K562 (cell line): Measurements from ENCODE around the gene FASTK. TPM values are rescaled to one million over a fixed set of nuclear protein-coding genes. Genes with fewer than 3 reads are reported as not detected.

ENCODE experiments used
- ATAC-seq: fragments of 200-7000 bp; cut with Tn5 transposase; 3 replicates; pipeline ENCODE4 v1.9.1; 2020; ENCODE audit warnings: moderate library complexity
- BruUV-seq: library from RNA; stranded (reverse); fragments of 400-500 nt; replicated peaks from 2 replicates; lab custom pipeline; 2021; lab: Mats Ljungman, UMichigan
- CTCF ChIA-PET: fragments of 300-600 bp; formaldehyde crosslinking; extraction: SDS; loops from one replicate; lab custom pipeline; 2021; ENCODE audit warnings: low intra/inter-chr PET ratio; lab: Yijun Ruan, JAX
- POLR2A ChIA-PET: fragments of 300-600, 350-650 bp; sonication (Branson Sonifier 250); formaldehyde crosslinking; extraction: SDS; loops from one replicate; lab custom pipeline; 2021; ENCODE audit warnings: antibody characterized with exemption, inconsistent platforms; lab: Yijun Ruan, JAX
- DNase-seq, 4 experiments: peaks; one replicate each; pipeline versions ENCODE4 v3.0.0 to v3.0.0-alpha.2; 2011 to 2018; ENCODE audit warnings: low spot score in 3 of 4, mixed read lengths in 3 of 4; ENCODE audit errors: extremely low read depth in 1 of 4
- FAIRE-seq: peaks from 2 replicates; lab custom pipeline; 2011; peaks lifted over from hg19 to GRCh38; lab: Jason Lieb, UNC
- H2AFZ ChIP-seq: 2 replicates; pipeline ENCODE4 v1.6.0; 2011; ENCODE audit warnings: low read depth, low read length, control low read depth, inconsistent platforms
- H3K27ac ChIP-seq: fragments of 200-600 bp; 3 replicates; pipeline ENCODE4 v1.8.0; 2011; ENCODE audit warnings: low read depth, mild to moderate bottlenecking, control low read depth, inconsistent platforms, low read length, moderate library complexity, mixed read lengths; ENCODE audit errors: extremely low read depth
- H3K27me3 ChIP-seq, 2 experiments: fragments of 300-600 bp in 1 of 2; 2 replicates in 1 of 2; 3 replicates in 1 of 2; pipeline versions ENCODE4 v1.6.0 to v1.8.0; 2011; ENCODE audit warnings: inconsistent platforms in 2 of 2, low read length in 2 of 2, mild to moderate bottlenecking in 1 of 2, mixed read lengths in 1 of 2, moderate library complexity in 1 of 2; ENCODE audit not compliant: control insufficient read depth in 2 of 2, insufficient read depth in 2 of 2
- H3K36me3 ChIP-seq: fragments of 300-600 bp; 3 replicates; pipeline ENCODE4 v1.8.0; 2011; ENCODE audit warnings: mild to moderate bottlenecking, low read length, inconsistent platforms; ENCODE audit not compliant: control insufficient read depth, insufficient read depth
- H3K4me1 ChIP-seq, 2 experiments: fragments of 200-600 bp in 1 of 2; replicated peaks in 1 of 2; 2 replicates in 1 of 2; 3 replicates in 1 of 2; pipeline versions ENCODE4 v1.5.1 to v1.8.0; 2011; ENCODE audit warnings: inconsistent platforms in 2 of 2, low read length in 2 of 2, mild to moderate bottlenecking in 1 of 2, mixed read lengths in 1 of 2, moderate library complexity in 1 of 2; ENCODE audit not compliant: control insufficient read depth in 2 of 2, insufficient read depth in 2 of 2
- H3K4me2 ChIP-seq: 2 replicates; pipeline ENCODE4 v1.6.1; 2011; ENCODE audit warnings: low read length, control low read depth, inconsistent platforms, mixed read lengths; ENCODE audit not compliant: insufficient read depth
- H3K4me3 ChIP-seq: fragments of 200-600 bp; sonication (generic), shearing (Covaris generic); 2 replicates; pipeline ENCODE4 v1.5.1; 2016; ENCODE audit warnings: control low read depth, inconsistent platforms
- H3K79me2 ChIP-seq: fragments of 200-600 bp; 3 replicates; pipeline ENCODE4 v1.8.0; 2011; ENCODE audit warnings: low read length, inconsistent platforms; ENCODE audit not compliant: control insufficient read depth, insufficient read depth
- H3K9ac ChIP-seq, 2 experiments: 2 replicates each; pipeline versions ENCODE4 v1.6.0 to v1.6.1; 2011; ENCODE audit warnings: low read depth in 2 of 2, low read length in 2 of 2, control low read depth in 1 of 2, inconsistent platforms in 1 of 2, mild to moderate bottlenecking in 1 of 2, mixed read lengths in 1 of 2; ENCODE audit not compliant: insufficient read depth in 1 of 2
- H3K9me1 ChIP-seq: one replicate; pipeline ENCODE4 v1.6.0; 2011; ENCODE audit warnings: inconsistent platforms, mild to moderate bottlenecking, low read length, moderate library complexity; ENCODE audit not compliant: control insufficient read depth, insufficient read depth
- H3K9me3 ChIP-seq: replicated peaks from 2 replicates; pipeline ENCODE4 v1.5.1; 2011; ENCODE audit warnings: low read depth, low read length, inconsistent platforms; ENCODE audit not compliant: control insufficient read depth, insufficient read depth
- H4K20me1 ChIP-seq: replicated peaks from 2 replicates; pipeline ENCODE4 v1.6.1; 2011; ENCODE audit warnings: low read length, inconsistent platforms, mixed read lengths; ENCODE audit not compliant: control insufficient read depth, insufficient read depth
- CCAR2 ChIP-seq: fragments of 200-400 bp; formaldehyde crosslinking; IDR thresholded peaks from 2 replicates; pipeline ENCODE4 v1.6.1; 2017; ENCODE audit warnings: mild to moderate bottlenecking, low read depth, low read length
- CTCFL ChIP-seq: IDR thresholded peaks from 2 replicates; pipeline ENCODE4 v1.6.1; 2011; ENCODE audit warnings: borderline replicate concordance, low read depth, mild to moderate bottlenecking, moderate library complexity, low read length; ENCODE audit not compliant: insufficient read depth, poor library complexity, severe bottlenecking
- DDX20 ChIP-seq: fragments of 450-650 bp; IDR thresholded peaks from 2 replicates; pipeline ENCODE4 v1.6.1; 2016; ENCODE audit warnings: missing genetic modification characterization, low read depth, mild to moderate bottlenecking, missing compliant biosample characterization, moderate library complexity
- FOXP1 ChIP-seq: sonication (generic); formaldehyde crosslinking; IDR thresholded peaks from 2 replicates; pipeline ENCODE4 v1.8.0; 2022; ENCODE audit warnings: mild to moderate bottlenecking, missing genetic modification reagents
- GABPB2 ChIP-seq: fragments of 250-450 bp; sonication (Bioruptor Pico); conservative IDR thresholded peaks from 2 replicates; pipeline ENCODE4 v1.5.1; 2021; ENCODE audit warnings: mild to moderate bottlenecking
- NR3C1 ChIP-seq: sonication (generic); formaldehyde crosslinking; IDR thresholded peaks from 2 replicates; pipeline ENCODE4 v1.8.1; 2022; ENCODE audit warnings: missing genetic modification reagents
- POLR2G ChIP-seq: fragments of 200-400 bp; formaldehyde crosslinking; IDR thresholded peaks from 2 replicates; pipeline ENCODE4 v1.6.1; 2017; ENCODE audit warnings: low read depth, mild to moderate bottlenecking, antibody characterized with exemption, low read length, moderate library complexity
- RBFOX2 ChIP-seq: fragments of 200-400 bp; formaldehyde crosslinking; IDR thresholded peaks from 2 replicates; pipeline ENCODE4 v1.6.1; 2017; ENCODE audit warnings: low read depth, mild to moderate bottlenecking, low read length, moderate library complexity
- RBM22 ChIP-seq: fragments of 200-400 bp; formaldehyde crosslinking; IDR thresholded peaks from 2 replicates; pipeline ENCODE4 v1.6.1; 2018; ENCODE audit warnings: low read length, low read depth; ENCODE audit not compliant: poor library complexity, severe bottlenecking
- ZNF224 ChIP-seq: sonication (generic); formaldehyde crosslinking; IDR thresholded peaks from 2 replicates; pipeline ENCODE4 v1.8.0; 2022; ENCODE audit warnings: mild to moderate bottlenecking, missing genetic modification reagents
- ZNF444 ChIP-seq: fragments of 250-450 bp; sonication (Bioruptor Pico); IDR thresholded peaks from 2 replicates; pipeline ENCODE4 v1.4.0; 2020; ENCODE audit warnings: mild to moderate bottlenecking, moderate library complexity
- ZNF764 ChIP-seq: fragments of 250-450 bp; sonication (Bioruptor Pico); IDR thresholded peaks from 2 replicates; pipeline ENCODE4 v1.4.0; 2020; ENCODE audit warnings: low read depth, mild to moderate bottlenecking, moderate library complexity
- WGBS: fragments of 100-300 bp; shearing (Covaris generic); methylation state at CpG from one replicate; pipeline ENCODE4 v1.1.6; 2016; ENCODE audit warnings: low coverage, mixed read lengths; ENCODE audit not compliant: insufficient coverage; ENCODE audit errors: missing lambda C conversion rate; 5-methylcytosine and 5-hydroxymethylcytosine counted together
- in situ Hi-C: fragments of 300-500 bp; cut with MboI; formaldehyde crosslinking; loops from 4 replicates; pipeline ENCODE4 v1.15.0; 2018; ENCODE audit warnings: inconsistent platforms, mixed read lengths
- intact Hi-C: fragments of 100-400 bp; cut with micrococcal nuclease; formaldehyde crosslinking; loops from 2 replicates; pipeline ENCODE4 v1.14.2; 2022
- polyA plus RNA-seq, 8 experiments: library from polyadenylated mRNA; depleted of rRNA in 4 of 8; stranded (reverse) in 5 of 8; unstranded in 3 of 8; fragments of >200 nt; fragmentation: Nextera tagmentation in 2 of 8; fragmentation: Illumina TruSeq in 1 of 8; extraction: Ambion mirVana in 2 of 8; extraction: Trizol in 1 of 8; gene quantifications; 2 replicates each; pipeline versions ENCODE4 v1.2.1 to v1.2.3, GENCODE V29; 2011 to 2014; ENCODE audit warnings: inconsistent platforms in 1 of 8, missing spikeins in 1 of 8
- total RNA-seq, 7 experiments: library from RNA; depleted of rRNA in 6 of 7; stranded (reverse); fragments of >200 nt in 6 of 7; fragmentation: Illumina TruSeq in 2 of 7; extraction: Trizol in 2 of 7; gene quantifications; 2 replicates each; pipeline versions ENCODE4 v1.2.1 to v1.2.3, GENCODE V29; 2011 to 2021; ENCODE audit warnings: low replicate concordance in 1 of 7
- TF ChIP-seq, protein P1 (sequence below): sonication (generic); formaldehyde crosslinking; IDR thresholded peaks from 2 replicates; pipeline ENCODE4 v1.8.0; 2022; ENCODE audit warnings: missing genetic modification reagents, mild to moderate bottlenecking, moderate library complexity, borderline replicate concordance
- TF ChIP-seq, protein P2 (sequence below): sonication (generic); formaldehyde crosslinking; IDR thresholded peaks from 2 replicates; pipeline ENCODE4 v1.8.0; 2023; ENCODE audit warnings: missing genetic modification reagents, mild to moderate bottlenecking, borderline replicate concordance

FASTK gene
- total and polyA plus RNA-seq, 9 of the 15 experiments (the other 6 are each of a cell fraction or from before 2014, with no cell fraction given) = 0.51 to 150 (median 48.2) TPM

- BruUV-seq = no TSS peak
- H3K4me1 ChIP-seq = peaks cover 14 to 67% of the 10 kb centered on the region in 2 experiments; a peak in 4 of 5 replicates
- no peaks in the 10 kb centered on the region; the same call in 1 of the 2 replicates for H4K20me1 ChIP-seq
- FAIRE-seq (no peak), DNase-seq (no peak), ATAC-seq (no peak)
- peak overlapping the region in 1 of 2 experiments; percentile 1; a peak in 1 of 4 replicates for H3K9ac ChIP-seq
- no peak for TF ChIP-seq ZNF764 (CRISPR knock-in tag)
- no peak for TF ChIP-seq FOXP1
- TF ChIP-seq POLR2G = peak; percentile 60
- TF ChIP-seq RBFOX2 = peak; percentile 44
- TF ChIP-seq CTCFL = no peak
- no peak for TF ChIP-seq DDX20 (tag)
- peak; percentile 65 for TF ChIP-seq RBM22
- TF ChIP-seq ZNF444 (CRISPR knock-in tag) = no peak
- TF ChIP-seq GABPB2 (CRISPR knock-in tag) = no peak
- no peak for TF ChIP-seq CCAR2
- TF ChIP-seq ZNF224 (CRISPR knock-in tag) = no peak
- TF ChIP-seq, protein P1, sequence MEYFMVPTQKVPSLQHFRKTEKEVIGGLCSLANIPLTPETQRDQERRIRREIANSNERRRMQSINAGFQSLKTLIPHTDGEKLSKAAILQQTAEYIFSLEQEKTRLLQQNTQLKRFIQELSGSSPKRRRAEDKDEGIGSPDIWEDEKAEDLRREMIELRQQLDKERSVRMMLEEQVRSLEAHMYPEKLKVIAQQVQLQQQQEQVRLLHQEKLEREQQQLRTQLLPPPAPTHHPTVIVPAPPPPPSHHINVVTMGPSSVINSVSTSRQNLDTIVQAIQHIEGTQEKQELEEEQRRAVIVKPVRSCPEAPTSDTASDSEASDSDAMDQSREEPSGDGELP (CRISPR knock-in tag) = peak; percentile 25; the same call in 1 of the 2 replicates
- TF ChIP-seq, protein P2, sequence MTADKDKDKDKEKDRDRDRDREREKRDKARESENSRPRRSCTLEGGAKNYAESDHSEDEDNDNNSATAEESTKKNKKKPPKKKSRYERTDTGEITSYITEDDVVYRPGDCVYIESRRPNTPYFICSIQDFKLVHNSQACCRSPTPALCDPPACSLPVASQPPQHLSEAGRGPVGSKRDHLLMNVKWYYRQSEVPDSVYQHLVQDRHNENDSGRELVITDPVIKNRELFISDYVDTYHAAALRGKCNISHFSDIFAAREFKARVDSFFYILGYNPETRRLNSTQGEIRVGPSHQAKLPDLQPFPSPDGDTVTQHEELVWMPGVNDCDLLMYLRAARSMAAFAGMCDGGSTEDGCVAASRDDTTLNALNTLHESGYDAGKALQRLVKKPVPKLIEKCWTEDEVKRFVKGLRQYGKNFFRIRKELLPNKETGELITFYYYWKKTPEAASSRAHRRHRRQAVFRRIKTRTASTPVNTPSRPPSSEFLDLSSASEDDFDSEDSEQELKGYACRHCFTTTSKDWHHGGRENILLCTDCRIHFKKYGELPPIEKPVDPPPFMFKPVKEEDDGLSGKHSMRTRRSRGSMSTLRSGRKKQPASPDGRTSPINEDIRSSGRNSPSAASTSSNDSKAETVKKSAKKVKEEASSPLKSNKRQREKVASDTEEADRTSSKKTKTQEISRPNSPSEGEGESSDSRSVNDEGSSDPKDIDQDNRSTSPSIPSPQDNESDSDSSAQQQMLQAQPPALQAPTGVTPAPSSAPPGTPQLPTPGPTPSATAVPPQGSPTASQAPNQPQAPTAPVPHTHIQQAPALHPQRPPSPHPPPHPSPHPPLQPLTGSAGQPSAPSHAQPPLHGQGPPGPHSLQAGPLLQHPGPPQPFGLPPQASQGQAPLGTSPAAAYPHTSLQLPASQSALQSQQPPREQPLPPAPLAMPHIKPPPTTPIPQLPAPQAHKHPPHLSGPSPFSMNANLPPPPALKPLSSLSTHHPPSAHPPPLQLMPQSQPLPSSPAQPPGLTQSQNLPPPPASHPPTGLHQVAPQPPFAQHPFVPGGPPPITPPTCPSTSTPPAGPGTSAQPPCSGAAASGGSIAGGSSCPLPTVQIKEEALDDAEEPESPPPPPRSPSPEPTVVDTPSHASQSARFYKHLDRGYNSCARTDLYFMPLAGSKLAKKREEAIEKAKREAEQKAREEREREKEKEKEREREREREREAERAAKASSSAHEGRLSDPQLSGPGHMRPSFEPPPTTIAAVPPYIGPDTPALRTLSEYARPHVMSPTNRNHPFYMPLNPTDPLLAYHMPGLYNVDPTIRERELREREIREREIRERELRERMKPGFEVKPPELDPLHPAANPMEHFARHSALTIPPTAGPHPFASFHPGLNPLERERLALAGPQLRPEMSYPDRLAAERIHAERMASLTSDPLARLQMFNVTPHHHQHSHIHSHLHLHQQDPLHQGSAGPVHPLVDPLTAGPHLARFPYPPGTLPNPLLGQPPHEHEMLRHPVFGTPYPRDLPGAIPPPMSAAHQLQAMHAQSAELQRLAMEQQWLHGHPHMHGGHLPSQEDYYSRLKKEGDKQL (CRISPR knock-in tag) = no peak
- no peak for TF ChIP-seq NR3C1 (CRISPR knock-in tag)
- H2AFZ ChIP-seq = no peak overlapping the region
- no peaks in the 10 kb centered on the region for H3K9me3 ChIP-seq
- H3K79me2 ChIP-seq = peaks cover 5% of the 10 kb centered on the region
- CTCF ChIA-PET = no interaction called here
- no peaks in the 10 kb centered on the region for H3K9me1 ChIP-seq
- no peak overlapping the region for H3K4me3 ChIP-seq
- in situ Hi-C loops (no loop called here), intact Hi-C loops (no loop called here)
- WGBS = 84% methylated on average over 17 of the region's 17 CpGs
- POLR2A ChIA-PET = interaction anchor here (0.6 to 1.9 kb wide), 3 partner anchors 11 to 42 kb away, joined by 3 to 7 read pairs (median 5); no protein-coding TSS in a partner anchor
- no peak overlapping the region for H3K4me2 ChIP-seq
- peaks cover 96% of the 10 kb centered on the region for H3K36me3 ChIP-seq
- no peaks in the 10 kb centered on the region for H3K27me3 ChIP-seq
- H3K27ac ChIP-seq = no peak overlapping the region
Measured at GRCh38 chr7:151073990-151074389, 6.6 kb downstream of the FASTK start.
